DMS53 (cell line): ENCODE data around the gene DOCK7.

Experiments used
- DNase-seq: peaks from one replicate; lab custom pipeline; 2025; lab: John Stamatoyannopoulos, UW

Gene DOCK7

GRCh38 chr1:62407398-62408009 lies 280.7 kb downstream of the DOCK7 start:
- peak; percentile 84 for DNase-seq

- no peak for DNase-seq
Measured at GRCh38 chr1:62406576-62406975, 281.6 kb downstream of the DOCK7 start.

GRCh38 chr1:62405247-62405646 lies 282.9 kb downstream of the DOCK7 start:
- no peak for DNase-seq
